PC-9 (cell line): ENCODE data around the gene RAB3GAP2. TPM values are rescaled to one million over a fixed set of nuclear protein-coding genes. Genes with fewer than 3 reads are reported as not detected.
A peak's percentile ranks its signal among the peaks of the same experiment; 100 is the strongest.

ENCODE experiments used
- BruUV-seq: library from RNA; stranded (reverse); fragments of 400-500 nt; replicated peaks from 2 replicates; lab custom pipeline; 2021; lab: Mats Ljungman, UMichigan
- CTCF ChIA-PET: fragments of 300-600 bp; sonication (Branson Sonifier 250); formaldehyde crosslinking; loops from one replicate; lab custom pipeline; 2022; ENCODE audit warnings: antibody characterized with exemption; lab: Charles Lee
- POLR2A ChIA-PET: fragments of 300-600 bp; sonication (Branson Sonifier 250); formaldehyde crosslinking; loops from one replicate; lab custom pipeline; 2022; ENCODE audit warnings: antibody characterized with exemption; ENCODE audit not compliant: unreplicated experiment; lab: Charles Lee
- DNase-seq, 2 experiments: peaks; one replicate each; pipeline versions ENCODE4 v3.0.0 to v3.0.0-alpha.2; 2015 to 2022; ENCODE audit warnings: mixed read lengths in 1 of 2
- H2AFZ ChIP-seq: fragments of 200-600 bp; sonication (generic); 2 replicates; pipeline ENCODE4 v1.8.1; 2017; ENCODE audit warnings: antibody characterized with exemption
- H3F3A ChIP-seq: fragments of 200-600 bp; sonication (generic); 2 replicates; pipeline ENCODE4 v1.8.1; 2017; ENCODE audit warnings: antibody characterized with exemption, mild to moderate bottlenecking, low read depth; ENCODE audit not compliant: insufficient read depth
- H3K27ac ChIP-seq: fragments of 200-600 bp; sonication (generic); 2 replicates; pipeline ENCODE4 v1.6.1; 2016; ENCODE audit warnings: mixed run types
- H3K27me3 ChIP-seq: fragments of 200-600 bp; sonication (generic); 2 replicates; pipeline ENCODE4 v1.6.1; 2016; ENCODE audit warnings: low read depth, mixed run types; ENCODE audit not compliant: insufficient read depth
- H3K36me3 ChIP-seq: fragments of 200-600 bp; sonication (generic); 2 replicates; pipeline ENCODE4 v1.6.1; 2016; ENCODE audit warnings: low read depth, mixed run types
- H3K4me1 ChIP-seq: fragments of 200-600 bp; sonication (generic); replicated peaks from 2 replicates; pipeline ENCODE4 v1.6.1; 2016; ENCODE audit warnings: mixed run types; ENCODE audit not compliant: insufficient read depth
- H3K4me2 ChIP-seq: fragments of 200-600 bp; sonication (generic); 2 replicates; pipeline ENCODE4 v1.6.1; 2017; ENCODE audit warnings: mixed run types
- H3K4me3 ChIP-seq: fragments of 200-600 bp; sonication (generic); 2 replicates; pipeline ENCODE4 v1.6.1; 2016; ENCODE audit warnings: mixed run types
- H3K79me2 ChIP-seq: fragments of 200-600 bp; sonication (generic); 2 replicates; pipeline ENCODE4 v1.6.1; 2017; ENCODE audit warnings: low read depth, mixed run types
- H3K9me2 ChIP-seq: fragments of 200-600 bp; sonication (generic); 2 replicates; pipeline ENCODE4 v1.8.1; 2017; ENCODE audit warnings: mild to moderate bottlenecking; ENCODE audit not compliant: insufficient read depth
- H3K9me3 ChIP-seq: fragments of 200-600 bp; sonication (generic); 2 replicates; pipeline ENCODE4 v1.8.1; 2016; ENCODE audit warnings: low read depth; ENCODE audit not compliant: insufficient read depth
- H4K20me1 ChIP-seq: fragments of 200-600 bp; sonication (generic); 2 replicates; pipeline ENCODE4 v1.8.1; 2017; ENCODE audit not compliant: insufficient read depth
- CTCF ChIP-seq: fragments of 200-600 bp; sonication (generic); conservative IDR thresholded peaks from 2 replicates; pipeline ENCODE4 v1.6.1; 2017; ENCODE audit warnings: mixed run types, antibody characterized with exemption, mild to moderate bottlenecking, moderate library complexity
- EZH2 ChIP-seq: fragments of 200-600 bp; sonication (generic); IDR thresholded peaks from 2 replicates; pipeline ENCODE4 v1.8.0; 2017; ENCODE audit warnings: antibody characterized with exemption, low read depth
- intact Hi-C: fragments of 100-400 bp; cut with micrococcal nuclease; formaldehyde crosslinking; loops from one replicate; pipeline ENCODE4 v1.10.0; 2022; ENCODE audit not compliant: unreplicated experiment
- total RNA-seq: library from RNA; stranded (reverse); gene quantifications from 2 replicates; pipeline ENCODE4 v1.2.3, GENCODE V29; 2021

Gene RAB3GAP2
- total RNA-seq, 1 experiment from 2014 or later = 51.0 TPM

DNA sequence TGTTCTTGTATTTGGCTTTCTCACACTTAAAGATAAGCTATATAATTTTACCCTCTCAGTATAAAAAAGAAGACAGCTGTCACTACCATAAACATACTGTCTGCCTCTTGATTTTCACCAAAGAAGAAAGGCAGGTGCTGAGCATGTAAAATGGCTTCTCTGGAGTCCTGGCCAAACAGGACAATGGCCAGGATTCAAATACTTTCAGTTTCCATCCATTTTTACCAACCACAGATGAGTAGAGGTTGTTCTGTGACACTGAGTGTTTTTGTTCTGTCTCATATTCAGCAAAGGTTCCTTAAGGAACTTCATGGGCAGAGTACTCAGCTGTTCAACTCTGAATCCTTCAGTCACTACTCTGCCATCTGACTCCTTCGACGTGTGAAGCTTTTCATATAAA, 29.4 kb upstream of the RAB3GAP2 start:
- ChIA-PET CTCF (no interaction called here), POLR2A (no interaction called here)
- Histone ChIP-seq H3K27me3 (no peaks in the 10 kb centered on the region), H3K79me2 (no peaks in the 10 kb centered on the region), H3K27ac (no peak overlapping the region), H3K36me3 (no peaks in the 10 kb centered on the region), H3K9me2 (no peaks in the 10 kb centered on the region), H2AFZ (peak overlapping the region; percentile 14; the same call in 1 of the 2 replicates), H3K4me2 (no peak overlapping the region), H3K4me1 (peaks cover 11% of the 10 kb centered on the region), H4K20me1 (no peaks in the 10 kb centered on the region), H3K9me3 (no peaks in the 10 kb centered on the region), H3K4me3 (no peak overlapping the region), H3F3A (0 out of 2 replicates have a peak, but pooled peaks cover 3% of the 10 kb centered on the region)
- no TSS peak for BruUV-seq
- no peak for DNase-seq
- TF ChIP-seq CTCF (no peak), EZH2 (no peak)
- intact Hi-C loops = no loop called here

DNA sequence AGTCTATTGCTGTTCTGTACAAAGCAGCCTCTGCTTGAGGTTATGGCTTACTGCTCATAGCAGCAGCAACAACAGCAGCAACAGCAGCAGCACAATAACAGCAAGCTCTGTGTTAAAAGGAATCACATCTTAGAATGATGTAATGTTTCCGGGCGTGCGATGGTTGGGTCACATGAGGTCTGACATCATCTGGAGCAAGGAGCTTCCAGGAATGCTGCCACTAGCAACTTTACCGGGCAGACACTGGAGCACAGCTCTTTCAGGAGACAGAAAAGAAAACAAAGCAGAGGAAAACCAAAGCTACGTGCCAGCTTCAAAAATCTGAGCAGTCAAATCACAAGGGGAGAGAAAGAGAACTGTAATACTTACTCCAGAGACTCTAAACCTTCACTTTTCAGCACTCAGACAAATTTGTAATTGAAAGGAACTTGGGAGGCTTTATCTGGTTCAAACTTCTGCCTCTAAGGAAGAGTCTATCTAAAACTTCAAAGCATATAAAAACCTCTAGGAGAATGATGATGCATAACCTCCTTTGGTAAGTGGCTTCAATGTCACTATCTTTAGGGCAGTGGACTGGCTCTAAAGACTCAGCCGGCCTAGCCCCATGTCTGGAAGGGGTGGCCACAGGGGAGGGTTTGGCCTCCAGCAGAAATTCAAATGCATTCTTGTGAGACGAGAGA, 28.3 kb upstream of the RAB3GAP2 start:
- Histone ChIP-seq H3K27me3 (no peaks in the 10 kb centered on the region), H3K9me3 (no peaks in the 10 kb centered on the region), H3F3A (0 out of 2 replicates have a peak, but pooled peaks cover 3% of the 10 kb centered on the region), H3K9me2 (no peaks in the 10 kb centered on the region), H3K4me2 (peak overlapping the region; percentile 47), H3K4me1 (peaks cover 11% of the 10 kb centered on the region), H2AFZ (peak overlapping the region; percentile 74), H3K27ac (peak overlapping the region; percentile 38), H4K20me1 (no peaks in the 10 kb centered on the region), H3K79me2 (no peaks in the 10 kb centered on the region), H3K36me3 (no peaks in the 10 kb centered on the region), H3K4me3 (no peak overlapping the region)
- TSS peak; percentile 98 for BruUV-seq
- intact Hi-C loops = loop anchor here (1.0 kb wide), 1 partner anchor 37 kb away; no protein-coding TSS in a partner anchor
- DNase-seq = peak; percentile 59 to 60
- ChIA-PET POLR2A (interaction anchor here (0.6 to 0.7 kb wide), 4 partner anchors 28 to 83 kb away, joined by 3 to 9 read pairs (median 6); partner anchors contain the start of gene RAB3GAP2), CTCF (interaction anchor here (0.6 to 0.9 kb wide), 4 partner anchors 19 to 210 kb away, joined by 3 to 10 read pairs (median 4); no protein-coding TSS in a partner anchor)
- TF ChIP-seq CTCF (no peak), EZH2 (no peak)

DNA sequence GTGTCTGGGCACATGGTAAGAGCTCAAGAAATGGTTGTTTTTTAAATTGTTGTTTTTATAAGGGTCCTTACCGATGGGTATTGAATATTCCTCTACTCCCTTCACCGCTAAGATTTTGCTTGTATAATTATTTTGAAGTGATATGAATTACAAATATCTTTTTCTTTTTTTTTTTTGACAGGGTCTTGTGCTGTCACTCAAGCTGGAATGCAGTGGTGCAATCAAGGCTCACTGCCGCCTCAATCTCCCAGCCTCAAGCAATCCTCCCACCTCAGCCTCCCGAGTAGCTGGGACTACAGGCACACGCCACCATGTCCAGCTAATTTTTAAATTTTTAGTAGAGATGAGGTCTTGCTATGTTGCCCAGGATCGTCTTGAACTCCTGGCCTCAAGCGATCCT, 27.1 kb upstream of the RAB3GAP2 start:
- Histone ChIP-seq H3K27me3 (no peaks in the 10 kb centered on the region), H3F3A (0 out of 2 replicates have a peak, but pooled peaks cover 3% of the 10 kb centered on the region), H3K27ac (no peak overlapping the region), H3K9me2 (no peaks in the 10 kb centered on the region), H3K79me2 (no peaks in the 10 kb centered on the region), H3K9me3 (no peaks in the 10 kb centered on the region), H3K4me2 (no peak overlapping the region), H2AFZ (no peak overlapping the region), H3K36me3 (no peaks in the 10 kb centered on the region), H4K20me1 (no peaks in the 10 kb centered on the region), H3K4me1 (peaks cover 11% of the 10 kb centered on the region), H3K4me3 (no peak overlapping the region)
- intact Hi-C loops = loop anchor here (5.0 kb wide), 2 partner anchors 228 to 478 kb away; partner anchors contain the start of gene MARK1
- BruUV-seq = no TSS peak
- POLR2A ChIA-PET = interaction anchor here (0.7 kb wide), 1 partner anchor 30 kb away, joined by 7 read pairs; no protein-coding TSS in a partner anchor
- CTCF ChIA-PET = no interaction called here
- TF ChIP-seq EZH2 (no peak), CTCF (no peak)
- no peak for DNase-seq
